ENCODE data around the gene RARB. TPM values are rescaled to one million over a fixed set of nuclear protein-coding genes. Genes with fewer than 3 reads are reported as not detected.

The RARB gene
- total RNA-seq, 1 experiment from 2014 or later: not detected

GRCh38 chr3:25430287-25430934 lies 2.3 kb downstream of the RARB start:
- H3K4me2 ChIP-seq (ENCODE audit: low read length): no peak overlapping the region
- ChIA-PET CTCF (no interaction called here), POLR2A (ENCODE audit: unreplicated experiment) (no interaction called here)
- H3K79me2 ChIP-seq (ENCODE audit: low read length): no peaks in the 10 kb centered on the region
- H3K4me1 ChIP-seq (ENCODE audit: insufficient read depth, low read length): no peaks in the 10 kb centered on the region
- no peaks in the 10 kb centered on the region for H3F3A ChIP-seq (ENCODE audit: low read length, unreplicated experiment)
- H4K20me1 ChIP-seq (ENCODE audit: low read length): no peaks in the 10 kb centered on the region
- no peaks in the 10 kb centered on the region for H3K9me2 ChIP-seq (replicated peaks; ENCODE audit: low read length)
- no peak for ATAC-seq
- no peaks in the 10 kb centered on the region for H3K36me3 ChIP-seq (ENCODE audit: low read depth, low read length)
- no peak for DNase-seq
- no peak for TF ChIP-seq EZH2 (IDR thresholded peaks at IDR 0.05; ENCODE audit: low read length, unreplicated experiment)
- TF ChIP-seq CTCF (conservative IDR thresholded peaks at IDR 0.05; ENCODE audit: low read depth, low read length): no peak
- no peak for TF ChIP-seq EZH2phosphoT487 (IDR thresholded peaks at IDR 0.05; ENCODE audit: borderline replicate concordance, low read length)
- intact Hi-C loops (cut with micrococcal nuclease): no loop called here
- peaks cover 91% of the 10 kb centered on the region for H3K27me3 ChIP-seq (ENCODE audit: low read length)
- no peak overlapping the region for H3K9ac ChIP-seq (ENCODE audit: low read length)
- no peak overlapping the region for H3K27ac ChIP-seq (ENCODE audit: low read length)
- no peak overlapping the region for H2AFZ ChIP-seq (ENCODE audit: low read length)
- no peaks in the 10 kb centered on the region for H3K9me3 ChIP-seq (ENCODE audit: low read length)
- no TSS peak for BruUV-seq (replicated peaks)
- no peak overlapping the region for H3K4me3 ChIP-seq (ENCODE audit: low read length)

DNA sequence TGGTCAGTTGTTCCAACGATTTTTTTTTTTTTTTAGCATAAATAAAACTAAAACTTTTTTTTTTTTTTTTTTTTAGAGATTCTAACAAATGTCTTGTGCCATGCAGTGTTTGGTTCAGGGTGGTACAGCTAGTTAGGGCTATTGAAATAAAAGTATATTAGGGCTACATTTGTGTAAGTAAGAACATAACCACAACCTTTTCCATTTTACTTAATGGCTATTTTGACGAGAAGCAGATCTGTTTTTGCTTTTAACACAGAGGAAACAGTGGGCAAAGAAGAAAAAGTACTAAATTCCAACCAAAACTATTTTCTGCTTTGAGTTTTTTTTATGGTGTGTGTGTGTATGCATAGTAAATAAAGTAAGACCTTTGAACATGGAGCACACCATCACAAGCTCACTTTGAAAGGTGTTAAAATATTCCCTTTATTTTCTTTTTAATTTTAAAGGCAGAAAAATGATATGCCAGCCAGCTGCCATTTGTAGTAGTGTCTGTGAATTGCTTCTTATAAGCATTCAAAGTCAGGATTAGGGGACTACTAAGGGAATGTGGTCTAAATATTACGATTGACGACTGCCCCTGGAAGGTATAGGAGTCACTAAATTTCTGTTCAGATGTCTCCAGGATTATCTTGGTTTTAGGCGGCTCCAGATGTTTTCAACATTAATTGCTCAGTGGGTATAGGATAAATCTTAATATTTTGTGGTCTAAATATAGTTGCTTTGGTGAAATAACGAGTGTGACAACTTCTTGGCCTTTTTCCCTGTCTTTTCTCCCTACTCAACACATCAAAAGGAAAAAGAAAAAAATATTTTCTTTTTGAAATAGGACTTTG lies 3.1 kb downstream of the RARB start:
- DNase-seq (no peak), ATAC-seq (no peak)
- POLR2A ChIA-PET (ENCODE audit: unreplicated experiment): no interaction called here
- no peak overlapping the region for H2AFZ ChIP-seq (ENCODE audit: low read length)
- H3K9me2 ChIP-seq (replicated peaks; ENCODE audit: low read length): no peaks in the 10 kb centered on the region
- peaks cover 91% of the 10 kb centered on the region for H3K27me3 ChIP-seq (ENCODE audit: low read length)
- H3K27ac ChIP-seq (ENCODE audit: low read length): no peak overlapping the region
- H3K4me2 ChIP-seq (ENCODE audit: low read length): no peak overlapping the region
- intact Hi-C loops (cut with micrococcal nuclease): no loop called here
- no peaks in the 10 kb centered on the region for H3K4me1 ChIP-seq (ENCODE audit: insufficient read depth, low read length)
- CTCF ChIA-PET: no interaction called here
- no peaks in the 10 kb centered on the region for H3F3A ChIP-seq (ENCODE audit: low read length, unreplicated experiment)
- H4K20me1 ChIP-seq (ENCODE audit: low read length): no peaks in the 10 kb centered on the region
- no peaks in the 10 kb centered on the region for H3K36me3 ChIP-seq (ENCODE audit: low read depth, low read length)
- no peak overlapping the region for H3K4me3 ChIP-seq (ENCODE audit: low read length)
- H3K9ac ChIP-seq (ENCODE audit: low read length): no peak overlapping the region
- no TSS peak for BruUV-seq (replicated peaks)
- H3K79me2 ChIP-seq (ENCODE audit: low read length): no peaks in the 10 kb centered on the region
- no peaks in the 10 kb centered on the region for H3K9me3 ChIP-seq (ENCODE audit: low read length)
- TF ChIP-seq EZH2 (IDR thresholded peaks at IDR 0.05; ENCODE audit: low read length, unreplicated experiment) (no peak), CTCF (conservative IDR thresholded peaks at IDR 0.05; ENCODE audit: low read depth, low read length) (no peak), EZH2phosphoT487 (IDR thresholded peaks at IDR 0.05; ENCODE audit: borderline replicate concordance, low read length) (no peak)

GRCh38 chr3:25432176-25432720 lies 4.2 kb downstream of the RARB start:
- no peaks in the 10 kb centered on the region for H3K9me2 ChIP-seq (replicated peaks; ENCODE audit: low read length)

More at GRCh38 chr3:25432176-25432720, 4.2 kb downstream of the RARB start:
- Histone ChIP-seq H3K27ac (ENCODE audit: low read length) (no peak overlapping the region), H3K79me2 (ENCODE audit: low read length) (no peaks in the 10 kb centered on the region), H3F3A (ENCODE audit: low read length, unreplicated experiment) (no peaks in the 10 kb centered on the region), H3K9me3 (ENCODE audit: low read length) (no peaks in the 10 kb centered on the region), H3K27me3 (ENCODE audit: low read length) (peaks cover 91% of the 10 kb centered on the region), H3K4me2 (ENCODE audit: low read length) (no peak overlapping the region), H3K36me3 (ENCODE audit: low read depth, low read length) (no peaks in the 10 kb centered on the region), H3K9ac (ENCODE audit: low read length) (no peak overlapping the region), H2AFZ (ENCODE audit: low read length) (no peak overlapping the region), H3K4me1 (ENCODE audit: insufficient read depth, low read length) (no peaks in the 10 kb centered on the region), H3K4me3 (ENCODE audit: low read length) (no peak overlapping the region), H4K20me1 (ENCODE audit: low read length) (no peaks in the 10 kb centered on the region)
- BruUV-seq (replicated peaks): no TSS peak
- intact Hi-C loops (cut with micrococcal nuclease): no loop called here
- ChIA-PET CTCF (no interaction called here), POLR2A (ENCODE audit: unreplicated experiment) (no interaction called here)
- DNase-seq (no peak), ATAC-seq (no peak)
- TF ChIP-seq CTCF (conservative IDR thresholded peaks at IDR 0.05; ENCODE audit: low read depth, low read length): no peak
- no peak for TF ChIP-seq EZH2phosphoT487 (IDR thresholded peaks at IDR 0.05; ENCODE audit: borderline replicate concordance, low read length)
- no peak for TF ChIP-seq EZH2 (IDR thresholded peaks at IDR 0.05; ENCODE audit: low read length, unreplicated experiment)

Measured in PC-3 (cell line).